Breast epithelium (tissue), 3 donors: ENCODE measurements around the gene SMCO2.

ENCODE experiments used
- POLR2AphosphoS5 ChIP-seq, 3 donors: sonication (generic); formaldehyde crosslinking; IDR thresholded peaks; one replicate each; pipeline ENCODE4 v1.6.1; 2017; ENCODE audit warnings: antibody characterized with exemption in 3 of 3
- TF ChIP-seq, protein P1 (sequence below), 3 donors: fragments of 450-650 bp; IDR thresholded peaks; one replicate each; pipeline ENCODE4 v1.5.1; 2016 to 2017; ENCODE audit warnings: antibody characterized with exemption in 3 of 3, mild to moderate bottlenecking in 3 of 3, moderate library complexity in 3 of 3

DNA sequence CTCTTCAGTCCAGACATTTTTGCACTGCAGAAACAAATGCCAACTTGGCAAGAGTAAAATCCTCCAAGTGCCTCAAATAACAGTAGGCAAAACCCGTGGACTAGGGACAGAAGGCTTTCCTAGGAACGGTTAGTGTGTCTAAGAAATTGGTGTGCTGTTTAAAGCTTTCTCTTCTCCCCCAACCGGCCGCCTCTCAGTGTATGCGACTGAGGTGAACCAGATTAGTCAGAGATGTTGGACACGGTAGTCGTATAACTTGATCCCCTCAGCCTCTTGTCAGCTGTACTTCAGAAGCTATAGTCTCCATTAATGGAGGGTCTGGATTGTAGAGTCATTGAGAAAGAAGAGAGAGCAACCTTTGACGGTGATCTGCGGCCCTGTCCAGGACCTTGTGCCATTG, 99.1 kb downstream of the SMCO2 start:
- TF ChIP-seq, protein P1, sequence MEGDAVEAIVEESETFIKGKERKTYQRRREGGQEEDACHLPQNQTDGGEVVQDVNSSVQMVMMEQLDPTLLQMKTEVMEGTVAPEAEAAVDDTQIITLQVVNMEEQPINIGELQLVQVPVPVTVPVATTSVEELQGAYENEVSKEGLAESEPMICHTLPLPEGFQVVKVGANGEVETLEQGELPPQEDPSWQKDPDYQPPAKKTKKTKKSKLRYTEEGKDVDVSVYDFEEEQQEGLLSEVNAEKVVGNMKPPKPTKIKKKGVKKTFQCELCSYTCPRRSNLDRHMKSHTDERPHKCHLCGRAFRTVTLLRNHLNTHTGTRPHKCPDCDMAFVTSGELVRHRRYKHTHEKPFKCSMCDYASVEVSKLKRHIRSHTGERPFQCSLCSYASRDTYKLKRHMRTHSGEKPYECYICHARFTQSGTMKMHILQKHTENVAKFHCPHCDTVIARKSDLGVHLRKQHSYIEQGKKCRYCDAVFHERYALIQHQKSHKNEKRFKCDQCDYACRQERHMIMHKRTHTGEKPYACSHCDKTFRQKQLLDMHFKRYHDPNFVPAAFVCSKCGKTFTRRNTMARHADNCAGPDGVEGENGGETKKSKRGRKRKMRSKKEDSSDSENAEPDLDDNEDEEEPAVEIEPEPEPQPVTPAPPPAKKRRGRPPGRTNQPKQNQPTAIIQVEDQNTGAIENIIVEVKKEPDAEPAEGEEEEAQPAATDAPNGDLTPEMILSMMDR (IDR thresholded peaks at IDR 0.05), result no peak
- TF ChIP-seq POLR2AphosphoS5 (IDR thresholded peaks at IDR 0.05), result no peak
